Heart left ventricle (tissue), 13 donors: ENCODE data around the gene CYB5R4.

Source experiments
- CTCF ChIP-seq, 12 donors: fragments of 200-600 bp; sonication (generic) in 4 of 12; IDR thresholded peaks; one replicate each; pipeline versions ENCODE4 v1.5.0 to v1.8.0; 2018 to 2022; ENCODE audit warnings: antibody characterized with exemption in 12 of 12, mild to moderate bottlenecking in 5 of 12
- POLR2A ChIP-seq, 2 donors: fragments of 450-650 bp; IDR thresholded peaks; one replicate each; pipeline ENCODE4 v1.6.1; 2017; ENCODE audit warnings: antibody characterized with exemption in 2 of 2, mild to moderate bottlenecking in 2 of 2, moderate library complexity in 2 of 2
- donor health status: ischemic (EF 13 %, LVEDD 7.1; RV severe dilation, severe dysfunction).
- donor health status: DM: no; HTN: yes; CAD: no.
- donor health status: DM: no; HTN: no; CAD: no.
- donor health status: ischemic (EF 25% LVEDD 6.9; RV normal size, moderate dysfunction).
- donor health status: ischemic (EF 25% LVEDD 5.7; RV mildly dilated, moderate dysfunction).
- donor health status: ischemic (EF 35%, LVEDD 5.7; RV mildly dilated, moderate dysfunction).
- donor health status: nonischemic (EF 11% LVEDD 7.7; RV severe dilation, severe dysfunction).
- donor health status: DM: yes; HTN: yes; CAD: no.
- donor health status: PGD.
- donor health status: ischemic (EF 29% LVEDD 5.4; RV normal size, mild dysfunction).
- donor health status: nonischemic (EF 23%, LVEDD 6.1; RV moderate dilation, normal function).

GRCh38 chr6:83908813-83909212 lies 49.3 kb downstream of the CYB5R4 start:
- TF ChIP-seq CTCF (IDR thresholded peaks at IDR 0.05) (no peak), POLR2A (IDR thresholded peaks at IDR 0.05) (no peak)
